Trophoblast cell (in vitro differentiated cells and primary cell): ENCODE data around the gene COL16A1.

Source experiments
- DNase-seq, 2 donors: peaks; one replicate each; pipeline ENCODE4 v3.0.0-alpha.2; 2016
- H2AFZ ChIP-seq: 2 replicates; pipeline ENCODE4 v1.6.1; 2013; ENCODE audit warnings: low read length, moderate library complexity, mild to moderate bottlenecking; ENCODE audit not compliant: insufficient read depth, poor library complexity
- H2AK5ac ChIP-seq: 2 replicates; pipeline ENCODE4 v1.6.1; 2013; ENCODE audit warnings: mild to moderate bottlenecking, low read length
- H2BK120ac ChIP-seq: 2 replicates; pipeline ENCODE4 v1.6.1; 2013; ENCODE audit warnings: low read length, mild to moderate bottlenecking, moderate library complexity; ENCODE audit not compliant: insufficient read depth, poor library complexity
- H2BK12ac ChIP-seq: 2 replicates; pipeline ENCODE4 v1.6.1; 2013; ENCODE audit warnings: mild to moderate bottlenecking, low read length, moderate library complexity
- H2BK5ac ChIP-seq: 2 replicates; pipeline ENCODE4 v1.6.1; 2013; ENCODE audit warnings: low read length, low read depth, moderate library complexity, mild to moderate bottlenecking; ENCODE audit not compliant: poor library complexity
- H3K14ac ChIP-seq: 2 replicates; pipeline ENCODE4 v1.6.1; 2013; ENCODE audit warnings: mild to moderate bottlenecking, low read length
- H3K18ac ChIP-seq: 2 replicates; pipeline ENCODE4 v1.6.1; 2013; ENCODE audit warnings: mild to moderate bottlenecking, low read length
- H3K23ac ChIP-seq: 2 replicates; pipeline ENCODE4 v1.6.1; 2013; ENCODE audit warnings: low read length
- H3K27ac ChIP-seq: 2 replicates; pipeline ENCODE4 v1.5.1; 2013; ENCODE audit warnings: low read depth, mild to moderate bottlenecking, inconsistent platforms, low read length, moderate library complexity
- H3K27me3 ChIP-seq: 2 replicates; pipeline ENCODE4 v1.6.1; 2013; ENCODE audit warnings: inconsistent platforms, mild to moderate bottlenecking, low read length, moderate library complexity; ENCODE audit not compliant: insufficient read depth
- H3K36me3 ChIP-seq, 2 experiments: 1 replicate in 1 of 2; 2 replicates in 1 of 2; pipeline ENCODE4 v1.6.1; 2013; ENCODE audit warnings: low read length in 2 of 2, mild to moderate bottlenecking in 2 of 2, moderate library complexity in 1 of 2; ENCODE audit not compliant: insufficient read depth in 2 of 2, control insufficient read depth in 1 of 2
- H3K4ac ChIP-seq: 2 replicates; pipeline ENCODE4 v1.6.1; 2013; ENCODE audit warnings: low read depth, mild to moderate bottlenecking, low read length, moderate library complexity
- H3K4me1 ChIP-seq, 2 experiments: 1 replicate in 1 of 2; 2 replicates in 1 of 2; pipeline ENCODE4 v1.6.1; 2013; ENCODE audit warnings: low read length in 2 of 2, mild to moderate bottlenecking in 2 of 2, moderate library complexity in 1 of 2; ENCODE audit not compliant: insufficient read depth in 2 of 2, control insufficient read depth in 1 of 2
- H3K4me2 ChIP-seq: 2 replicates; pipeline ENCODE4 v1.6.1; 2013; ENCODE audit warnings: inconsistent platforms, mild to moderate bottlenecking, low read length, moderate library complexity
- H3K4me3 ChIP-seq: 2 replicates; pipeline ENCODE4 v1.5.1; 2013; ENCODE audit warnings: mild to moderate bottlenecking, low read depth, low read length, inconsistent platforms
- H3K79me1 ChIP-seq: one replicate; pipeline ENCODE4 v1.6.1; 2013; ENCODE audit warnings: low read length
- H3K79me2 ChIP-seq: 2 replicates; pipeline ENCODE4 v1.6.1; 2013; ENCODE audit warnings: low read length, mild to moderate bottlenecking; ENCODE audit not compliant: control insufficient read depth, insufficient read depth, poor library complexity
- H3K9ac ChIP-seq: 2 replicates; pipeline ENCODE4 v1.6.1; 2013; ENCODE audit warnings: mild to moderate bottlenecking, low read length
- H3K9me3 ChIP-seq: 2 replicates; pipeline ENCODE4 v1.6.1; 2013; ENCODE audit warnings: low read depth, mild to moderate bottlenecking, control low read depth, inconsistent platforms, low read length; ENCODE audit not compliant: insufficient read depth
- H4K12ac ChIP-seq: 2 replicates; pipeline ENCODE4 v1.6.1; 2013; ENCODE audit warnings: low read depth, mild to moderate bottlenecking, low read length, moderate library complexity
- H4K8ac ChIP-seq: 2 replicates; pipeline ENCODE4 v1.6.1; 2013; ENCODE audit warnings: low read depth, mild to moderate bottlenecking, low read length, moderate library complexity
- H4K91ac ChIP-seq: one replicate; pipeline ENCODE4 v1.6.1; 2013; ENCODE audit warnings: low read depth, mild to moderate bottlenecking, low read length, moderate library complexity
- WGBS: extraction: QIAGEN DNeasy Blood & Tissue Kit; methylation state at CpG from one replicate; pipeline ENCODE4 v1.1.7; 2013; ENCODE audit warnings: missing lambda C conversion rate; ENCODE audit not compliant: insufficient read length, insufficient coverage; ENCODE audit errors: extremely low coverage; 5-methylcytosine and 5-hydroxymethylcytosine counted together

The COL16A1 gene

DNA sequence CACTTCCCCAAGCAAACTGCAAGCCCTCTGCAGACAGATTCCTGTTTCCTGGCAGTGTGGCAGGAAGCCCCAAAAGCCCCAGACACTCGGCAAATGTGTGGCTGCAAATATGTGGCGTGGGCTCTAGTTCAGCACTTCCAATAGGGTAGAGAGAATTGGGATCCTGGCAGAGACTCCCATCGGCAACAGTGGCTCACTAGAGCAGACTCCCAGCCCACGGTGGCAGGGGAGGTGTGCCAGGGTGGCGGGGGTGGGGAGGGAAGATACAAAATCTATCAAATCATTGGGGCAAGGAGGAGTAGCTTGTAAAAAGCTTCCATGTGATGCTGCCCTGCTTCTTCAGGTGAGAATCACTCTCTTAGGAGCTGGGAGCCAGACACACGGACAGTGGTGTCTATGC lies 25.9 kb downstream of the COL16A1 start:
- H3K36me3 ChIP-seq: peaks cover 46 to 51% of the 10 kb centered on the region in 2 experiments
- no peak overlapping the region for H2AK5ac ChIP-seq
- no peak overlapping the region for H3K23ac ChIP-seq
- H3K4me3 ChIP-seq: no peak overlapping the region
- H3K79me1 ChIP-seq: peaks cover 2% of the 10 kb centered on the region
- no peak overlapping the region for H2AFZ ChIP-seq
- no peak for DNase-seq
- no peaks in the 10 kb centered on the region for H3K27me3 ChIP-seq
- H4K12ac ChIP-seq: no peak overlapping the region
- H2BK12ac ChIP-seq: no peak overlapping the region
- H4K91ac ChIP-seq: no peak overlapping the region
- no peaks in the 10 kb centered on the region for H3K79me2 ChIP-seq
- no peak overlapping the region for H3K9ac ChIP-seq
- H3K4me2 ChIP-seq: no peak overlapping the region
- no CpG with 5 or more reads among the region's 6 CpGs for WGBS
- H3K14ac ChIP-seq: no peak overlapping the region
- H3K18ac ChIP-seq: no peak overlapping the region
- no peak overlapping the region for H3K27ac ChIP-seq
- H2BK5ac ChIP-seq: no peak overlapping the region
- no peak overlapping the region for H2BK120ac ChIP-seq
- H4K8ac ChIP-seq: no peak overlapping the region
- peaks cover 7 to 13% of the 10 kb centered on the region in 2 experiments for H3K4me1 ChIP-seq
- H3K4ac ChIP-seq: no peak overlapping the region
- H3K9me3 ChIP-seq: no peaks in the 10 kb centered on the region

DNA sequence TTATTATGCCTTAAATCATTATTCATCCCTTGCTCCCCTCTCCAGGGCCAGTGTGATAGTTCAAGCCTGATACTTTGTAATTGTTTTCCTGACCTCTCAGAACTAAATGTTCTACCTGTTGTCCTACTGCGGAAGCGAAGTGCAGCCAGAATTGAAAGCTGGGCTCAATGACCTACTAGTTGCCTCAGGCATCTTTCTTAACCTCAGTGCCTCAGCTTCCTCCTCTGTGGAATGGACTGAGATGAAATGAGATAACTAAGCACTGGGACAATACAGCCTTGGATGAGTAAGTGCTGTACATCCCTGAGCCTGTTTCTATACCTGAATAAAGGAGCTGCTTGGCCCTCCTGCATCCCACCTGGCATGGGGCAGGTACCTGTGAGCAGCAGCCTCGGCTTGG lies 26.4 kb downstream of the COL16A1 start:
- H2AK5ac ChIP-seq: no peak overlapping the region
- no peak overlapping the region for H3K9ac ChIP-seq
- peak; percentile 77 to 93 for DNase-seq
- H3K4me2 ChIP-seq: no peak overlapping the region
- H2BK12ac ChIP-seq: no peak overlapping the region
- WGBS: no CpG with 5 or more reads among the region's 3 CpGs
- H3K4me3 ChIP-seq: no peak overlapping the region
- H3K9me3 ChIP-seq: no peaks in the 10 kb centered on the region
- peaks cover 2% of the 10 kb centered on the region for H3K79me1 ChIP-seq
- no peak overlapping the region for H4K12ac ChIP-seq
- H2AFZ ChIP-seq: no peak overlapping the region
- no peak overlapping the region for H3K18ac ChIP-seq
- no peak overlapping the region for H4K8ac ChIP-seq
- no peaks in the 10 kb centered on the region for H3K27me3 ChIP-seq
- H3K4ac ChIP-seq: no peak overlapping the region
- no peak overlapping the region for H3K14ac ChIP-seq
- no peak overlapping the region for H2BK5ac ChIP-seq
- H3K4me1 ChIP-seq: peaks cover 7 to 13% of the 10 kb centered on the region in 2 experiments
- H3K27ac ChIP-seq: no peak overlapping the region
- no peak overlapping the region for H2BK120ac ChIP-seq
- H3K36me3 ChIP-seq: peaks cover 41 to 48% of the 10 kb centered on the region in 2 experiments
- no peak overlapping the region for H4K91ac ChIP-seq
- no peak overlapping the region for H3K23ac ChIP-seq
- no peaks in the 10 kb centered on the region for H3K79me2 ChIP-seq

DNA sequence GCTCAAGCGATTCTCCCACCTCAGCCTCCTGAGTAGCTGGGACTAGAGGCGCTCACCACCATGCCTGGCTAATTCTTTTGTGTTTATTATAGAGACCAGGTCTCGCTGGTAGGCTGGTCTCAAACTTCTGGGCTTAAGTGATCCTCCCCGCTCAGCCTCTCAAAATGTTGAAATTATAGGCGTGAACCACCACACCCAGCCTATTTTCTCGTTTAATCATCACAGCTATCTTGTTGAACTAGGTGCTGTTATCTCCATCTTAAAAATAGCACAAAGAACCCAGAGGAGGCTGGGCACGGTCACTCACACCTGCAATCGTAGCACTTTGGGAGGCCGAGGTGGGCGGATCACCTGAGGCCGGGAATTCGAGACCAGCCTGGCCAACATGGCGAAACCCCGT lies 28.1 kb downstream of the COL16A1 start:
- Histone ChIP-seq H2AFZ (no peak overlapping the region), H3K9ac (no peak overlapping the region), H3K4me1 (peaks cover 7 to 13% of the 10 kb centered on the region in 2 experiments)

DNA sequence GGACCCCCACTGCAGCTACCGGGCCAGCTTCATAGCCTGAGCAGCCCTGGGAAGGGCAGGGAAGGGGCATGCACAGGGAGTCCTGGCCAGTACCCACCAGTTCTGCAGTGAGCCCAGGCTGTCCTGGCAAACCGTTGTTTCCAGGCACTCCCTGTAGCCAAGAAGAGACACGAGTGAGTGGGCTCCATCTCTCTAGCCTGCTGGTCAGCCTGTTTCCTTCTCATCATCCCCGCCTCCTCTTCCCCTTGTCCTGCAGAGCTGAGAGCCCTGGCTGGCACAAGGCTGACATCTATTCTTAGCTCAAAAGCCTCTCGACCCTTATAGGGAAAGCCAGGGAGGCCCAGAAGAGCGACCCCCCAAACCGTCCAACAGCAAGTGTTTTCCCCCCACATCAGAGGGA lies 28.7 kb downstream of the COL16A1 start:
- H3K4me1 ChIP-seq: peaks cover 7 to 13% of the 10 kb centered on the region in 2 experiments
- H2AK5ac ChIP-seq: peak overlapping the region; percentile 24

More for the DNA sequence above, 28.1 kb downstream of the COL16A1 start:
- no peak overlapping the region for H4K12ac ChIP-seq
- no peaks in the 10 kb centered on the region for H3K79me1 ChIP-seq
- no peak overlapping the region for H3K4me3 ChIP-seq
- no peak overlapping the region for H4K8ac ChIP-seq
- no peak overlapping the region for H3K14ac ChIP-seq
- H3K4me2 ChIP-seq: no peak overlapping the region
- no peak overlapping the region for H3K18ac ChIP-seq
- H2AK5ac ChIP-seq: no peak overlapping the region
- no peak overlapping the region for H2BK120ac ChIP-seq
- H3K27ac ChIP-seq: no peak overlapping the region
- no peak overlapping the region for H2BK5ac ChIP-seq
- peak; percentile 91 to 97 for DNase-seq
- no peak overlapping the region for H4K91ac ChIP-seq
- WGBS: no CpG with 5 or more reads among the region's 14 CpGs
- no peak overlapping the region for H3K4ac ChIP-seq
- no peaks in the 10 kb centered on the region for H3K9me3 ChIP-seq
- H3K36me3 ChIP-seq: peaks cover 40 to 49% of the 10 kb centered on the region in 2 experiments
- no peaks in the 10 kb centered on the region for H3K79me2 ChIP-seq
- H3K27me3 ChIP-seq: no peaks in the 10 kb centered on the region
- H3K23ac ChIP-seq: no peak overlapping the region
- no peak overlapping the region for H2BK12ac ChIP-seq

More for the DNA sequence above, 28.7 kb downstream of the COL16A1 start:
- Histone ChIP-seq H3K4ac (no peak overlapping the region), H3K14ac (no peak overlapping the region), H2AFZ (no peak overlapping the region), H4K8ac (no peak overlapping the region), H3K9ac (peak overlapping the region; percentile 37), H3K27me3 (no peaks in the 10 kb centered on the region), H2BK120ac (no peak overlapping the region), H3K79me2 (no peaks in the 10 kb centered on the region), H2BK5ac (no peak overlapping the region), H3K23ac (no peak overlapping the region), H3K9me3 (no peaks in the 10 kb centered on the region), H3K79me1 (no peaks in the 10 kb centered on the region), H4K12ac (no peak overlapping the region), H3K36me3 (peaks cover 39 to 43% of the 10 kb centered on the region in 2 experiments), H3K18ac (no peak overlapping the region), H2BK12ac (no peak overlapping the region), H3K27ac (no peak overlapping the region), H3K4me2 (no peak overlapping the region), H3K4me3 (no peak overlapping the region), H4K91ac (no peak overlapping the region)
- no CpG with 5 or more reads among the region's 7 CpGs for WGBS
- no peak for DNase-seq
